Right lung (tissue), 5 donors: Measurements from ENCODE around the gene CBARP. TPM values are rescaled to one million over a fixed set of nuclear protein-coding genes. Genes with fewer than 3 reads are reported as not detected.

ENCODE experiments used
- DNase-seq, 2 donors: peaks; one replicate each; pipeline ENCODE4 v3.0.0-alpha.2; 2013
- polyA plus RNA-seq, 5 donors: library from polyadenylated mRNA; unstranded; fragments of 120-200 nt; gene quantifications; one replicate each; pipeline versions ENCODE4 v1.2.1 to v1.2.3, GENCODE V29; 2013; ENCODE audit warnings: inconsistent platforms in 1 of 5, low replicate concordance in 1 of 5; ENCODE audit not compliant: insufficient read length in 5 of 5, insufficient read depth in 1 of 5

Gene CBARP
- polyA plus RNA-seq, 5 donors: 0.97 to 2.5 (median 1.5) TPM

- DNase-seq: peak in 1 of 2 donors; percentile 75
Observed at GRCh38 chr19:1266129-1266915, 28.5 kb upstream of the CBARP start.

- DNase-seq: no peak
Observed at GRCh38 chr19:1265615-1266128, 27.9 kb upstream of the CBARP start.

- DNase-seq: no peak
Observed at GRCh38 chr19:1264801-1265614, 27.2 kb upstream of the CBARP start.

GRCh38 chr19:1263188-1263587 is 25.4 kb upstream of the CBARP start:
- no peak for DNase-seq

DNA sequence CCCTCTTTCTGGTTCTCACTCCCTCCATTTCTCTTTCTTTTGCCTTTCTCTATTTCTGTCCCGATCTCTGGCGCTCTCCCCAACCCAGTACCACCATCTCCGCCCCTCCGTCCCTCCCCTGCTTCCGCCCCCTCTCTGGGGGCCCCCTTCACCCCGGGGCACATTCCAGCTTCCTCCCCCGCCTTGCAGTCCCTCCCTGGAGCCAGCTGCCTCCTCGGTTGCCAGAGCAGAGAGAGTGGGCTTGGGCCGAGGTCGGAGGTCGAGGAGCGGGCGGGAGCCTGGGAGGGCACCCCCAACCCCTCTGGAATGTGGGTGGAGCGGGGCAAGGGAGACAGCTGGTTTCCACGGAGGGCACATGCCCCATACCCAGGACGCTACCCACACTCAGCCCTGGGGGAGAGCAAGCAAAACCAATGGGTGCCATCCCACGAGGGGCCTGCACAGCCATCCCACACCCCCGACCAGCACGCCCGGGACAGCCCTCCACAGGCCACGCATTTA is 24.9 kb upstream of the CBARP start:
- DNase-seq: peak in 1 of 2 donors; percentile 54

- DNase-seq: no peak
Observed at GRCh38 chr19:1261798-1262622, 24.2 kb upstream of the CBARP start.

DNA sequence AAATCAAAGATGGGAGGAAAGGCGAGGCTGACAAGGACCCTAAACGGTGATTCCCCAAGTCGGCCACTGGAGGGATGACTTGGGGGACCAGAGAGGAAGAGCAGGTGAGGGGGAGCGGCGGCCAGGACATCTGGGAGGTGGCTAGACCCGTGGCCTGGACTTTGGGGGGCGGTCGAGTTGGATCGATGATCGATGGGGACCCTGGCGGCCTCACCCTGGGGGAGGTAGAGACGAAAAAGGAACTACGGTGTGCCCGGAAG is 23.7 kb upstream of the CBARP start:
- no peak for DNase-seq

GRCh38 chr19:1260749-1261537 is 23.1 kb upstream of the CBARP start:
- DNase-seq: peak; percentile 98 to 99

- no peak for DNase-seq
Observed at GRCh38 chr19:1259876-1260748, 22.3 kb upstream of the CBARP start.

- no peak for DNase-seq
Observed at GRCh38 chr19:1259206-1259875, 21.5 kb upstream of the CBARP start.

DNA sequence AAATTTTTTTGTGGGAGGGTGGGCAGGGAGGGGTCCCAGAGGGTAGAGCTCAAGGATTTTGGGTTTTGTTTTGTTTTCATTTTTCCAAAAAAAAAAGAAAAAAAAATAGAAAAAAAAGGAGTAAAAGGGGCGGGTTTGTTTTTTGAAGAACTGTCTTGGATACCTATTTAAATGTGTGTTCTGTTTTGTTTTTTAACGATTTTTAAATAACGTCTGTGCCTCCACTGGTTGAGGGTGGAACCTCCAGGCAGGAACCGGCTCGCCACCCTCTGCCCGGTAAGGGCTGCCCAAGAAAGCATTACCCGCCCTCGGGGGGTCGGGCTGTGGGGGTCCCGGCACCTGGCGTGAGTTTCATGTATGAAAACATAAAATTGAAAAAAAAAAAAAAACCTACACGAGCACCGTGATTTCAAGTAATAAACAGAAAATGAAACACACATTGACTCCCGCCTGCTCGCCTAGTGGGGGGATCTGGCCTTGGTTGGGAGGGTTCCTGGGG is 21.0 kb upstream of the CBARP start:
- DNase-seq: no peak

DNA sequence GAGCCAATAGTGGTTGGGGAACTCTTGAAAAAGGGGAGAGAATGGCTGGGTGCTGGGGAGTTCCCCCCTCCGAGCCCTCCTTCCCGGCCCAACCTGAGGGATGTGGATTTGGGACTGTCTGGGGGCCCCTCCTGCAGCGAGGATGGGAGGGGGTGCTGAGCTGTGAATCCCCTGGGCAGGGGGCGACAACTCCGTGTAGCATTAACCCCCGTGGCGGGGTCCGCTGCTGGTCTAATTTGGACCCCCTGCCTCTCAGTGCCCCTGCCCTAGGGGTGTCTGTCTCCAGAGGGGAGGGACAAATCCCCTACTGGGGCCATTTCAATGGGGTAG is 20.3 kb upstream of the CBARP start:
- no peak for DNase-seq

- no peak for DNase-seq
Observed at GRCh38 chr19:1257475-1258162, 19.8 kb upstream of the CBARP start.

GRCh38 chr19:1256646-1257474 is 19.1 kb upstream of the CBARP start:
- DNase-seq: no peak

DNA sequence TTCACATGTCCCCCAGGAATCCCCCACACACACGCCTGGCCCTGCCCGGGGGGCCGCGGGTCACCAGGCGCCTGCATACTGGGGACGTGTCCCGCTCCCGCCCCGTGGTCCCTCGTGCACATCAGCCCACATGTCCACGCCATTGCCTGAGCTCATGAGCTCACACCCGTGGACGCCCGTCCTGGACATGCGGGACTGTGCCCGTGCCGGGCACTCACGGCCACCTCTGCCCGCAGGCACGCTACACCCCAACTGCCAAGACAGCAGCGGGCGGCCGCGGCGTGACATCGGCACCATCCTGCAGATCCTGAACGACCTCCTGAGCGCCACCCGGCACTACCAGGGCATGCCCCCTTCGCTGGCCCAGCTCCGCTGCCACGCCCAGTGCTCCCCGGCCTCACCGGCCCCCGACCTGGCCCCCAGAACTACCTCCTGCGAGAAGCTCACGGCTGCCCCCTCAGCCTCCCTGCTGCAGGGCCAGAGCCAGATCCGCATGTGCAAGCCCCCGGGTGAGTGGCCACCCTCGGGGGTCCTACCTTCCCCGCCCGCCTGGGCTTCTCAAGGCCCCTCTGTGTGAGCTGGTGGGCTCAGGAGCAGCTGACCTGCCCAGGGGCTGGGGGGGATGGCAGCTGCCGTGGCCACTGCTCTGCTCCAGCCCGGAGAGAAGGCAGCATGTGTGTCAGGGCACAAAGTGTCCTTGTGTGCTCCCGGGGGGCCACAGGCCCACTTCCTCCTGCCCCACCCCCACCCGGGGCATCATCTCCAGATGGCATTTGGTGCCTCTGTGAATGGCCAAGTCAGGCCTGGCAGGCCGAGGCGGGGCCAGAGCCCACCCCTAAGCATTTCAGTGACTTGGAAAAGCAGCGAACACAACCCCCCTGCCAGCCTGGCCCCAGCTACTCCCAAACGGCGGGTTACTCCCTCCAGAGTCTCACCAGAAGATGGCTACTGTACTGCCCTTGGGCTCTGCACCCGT is 17.7 kb upstream of the CBARP start:
- no peak for DNase-seq

GRCh38 chr19:1254530-1255185 is 16.9 kb upstream of the CBARP start:
- DNase-seq: no peak
